PC-3 (cell line): ENCODE measurements around the gene PAM16.

Experiments used
- CTCF ChIP-seq: fragments of 300-600 bp; sonication (generic); conservative IDR thresholded peaks from 2 replicates; pipeline ENCODE4 v1.5.1; 2017; ENCODE audit warnings: antibody characterized with exemption, low read depth, mild to moderate bottlenecking, low read length
- EZH2 ChIP-seq: fragments of 300-600 bp; sonication (generic); IDR thresholded peaks from one replicate; pipeline ENCODE4 v1.6.1; 2017; ENCODE audit warnings: antibody characterized with exemption, mild to moderate bottlenecking, low read length; ENCODE audit not compliant: unreplicated experiment
- EZH2phosphoT487 ChIP-seq: fragments of 300-600 bp; sonication (generic); IDR thresholded peaks from 2 replicates; pipeline ENCODE4 v1.6.1; 2018; ENCODE audit warnings: mild to moderate bottlenecking, antibody characterized with exemption, low read length, borderline replicate concordance

- TF ChIP-seq EZH2phosphoT487 (no peak), CTCF (no peak), EZH2 (no peak)
Observed at GRCh38 chr16:4301177-4301576, 49.9 kb downstream of the PAM16 start.
